ENCODE measurements around the gene GLT1D1. TPM values are rescaled to one million over a fixed set of nuclear protein-coding genes. Genes with fewer than 3 reads are reported as not detected.

Gene GLT1D1
- total RNA-seq, 4 donors from 2014 or later: not detected

GRCh38 chr12:128947209-128947608 is 93.9 kb downstream of the GLT1D1 start:
- Histone ChIP-seq H3K36me3 (no peaks in the 10 kb centered on the region), H3K27me3 (no peaks in the 10 kb centered on the region), H3K9me3 (no peaks in the 10 kb centered on the region), H3K27ac (no peak overlapping the region), H3K4me1 (no peaks in the 10 kb centered on the region), H3K4me3 (no peak overlapping the region)
- DNase-seq: no peak
- TF ChIP-seq, protein P1, sequence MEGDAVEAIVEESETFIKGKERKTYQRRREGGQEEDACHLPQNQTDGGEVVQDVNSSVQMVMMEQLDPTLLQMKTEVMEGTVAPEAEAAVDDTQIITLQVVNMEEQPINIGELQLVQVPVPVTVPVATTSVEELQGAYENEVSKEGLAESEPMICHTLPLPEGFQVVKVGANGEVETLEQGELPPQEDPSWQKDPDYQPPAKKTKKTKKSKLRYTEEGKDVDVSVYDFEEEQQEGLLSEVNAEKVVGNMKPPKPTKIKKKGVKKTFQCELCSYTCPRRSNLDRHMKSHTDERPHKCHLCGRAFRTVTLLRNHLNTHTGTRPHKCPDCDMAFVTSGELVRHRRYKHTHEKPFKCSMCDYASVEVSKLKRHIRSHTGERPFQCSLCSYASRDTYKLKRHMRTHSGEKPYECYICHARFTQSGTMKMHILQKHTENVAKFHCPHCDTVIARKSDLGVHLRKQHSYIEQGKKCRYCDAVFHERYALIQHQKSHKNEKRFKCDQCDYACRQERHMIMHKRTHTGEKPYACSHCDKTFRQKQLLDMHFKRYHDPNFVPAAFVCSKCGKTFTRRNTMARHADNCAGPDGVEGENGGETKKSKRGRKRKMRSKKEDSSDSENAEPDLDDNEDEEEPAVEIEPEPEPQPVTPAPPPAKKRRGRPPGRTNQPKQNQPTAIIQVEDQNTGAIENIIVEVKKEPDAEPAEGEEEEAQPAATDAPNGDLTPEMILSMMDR (IDR thresholded peaks at IDR 0.05): no peak
- no peak for TF ChIP-seq POLR2A (IDR thresholded peaks at IDR 0.05)

DNA sequence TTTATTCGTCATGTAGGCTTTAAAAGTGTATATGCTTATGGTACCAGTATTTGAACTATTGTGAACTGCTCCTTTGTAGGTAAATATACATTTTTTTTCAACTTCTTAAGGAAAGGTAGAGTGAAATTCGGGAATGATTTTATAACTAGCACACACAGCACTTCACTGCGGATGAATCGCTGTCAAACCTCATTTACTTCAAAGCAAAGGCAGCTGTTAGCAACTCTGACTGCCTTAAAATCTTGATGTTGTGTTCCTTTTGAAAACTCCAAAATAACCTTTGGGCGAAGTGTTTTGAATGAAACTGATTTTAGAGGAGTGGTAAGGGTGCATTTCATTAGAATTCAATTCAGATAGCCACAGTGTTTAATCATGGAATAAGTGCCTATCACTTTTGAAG is 95.8 kb downstream of the GLT1D1 start:
- no peak overlapping the region for H3K4me3 ChIP-seq
- TF ChIP-seq POLR2A (IDR thresholded peaks at IDR 0.05): no peak
- TF ChIP-seq, protein P1 (IDR thresholded peaks at IDR 0.05): no peak

DNA sequence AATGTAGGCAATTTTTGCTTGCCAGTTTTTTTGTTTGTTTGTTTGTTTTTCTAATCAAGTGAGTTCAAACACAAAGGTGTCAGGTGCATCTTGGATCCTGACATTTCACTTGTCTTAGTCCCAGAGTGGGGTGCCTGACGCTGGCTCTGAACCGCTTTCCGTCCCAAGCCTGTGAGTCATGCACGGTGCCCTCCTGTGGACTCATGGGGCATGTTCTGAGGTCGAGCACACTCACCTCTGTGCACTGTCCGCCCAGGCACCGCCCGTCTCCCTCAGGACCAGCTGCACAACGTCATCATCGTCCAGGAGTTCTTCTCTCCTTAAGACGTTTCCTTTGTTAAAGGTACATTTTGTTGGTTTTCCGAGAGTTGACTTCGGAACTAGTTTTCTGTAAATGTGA is 98.2 kb downstream of the GLT1D1 start:
- Histone ChIP-seq H3K9me3 (no peaks in the 10 kb centered on the region), H3K4me3 (no peak overlapping the region), H3K27ac (no peak overlapping the region), H3K4me1 (no peaks in the 10 kb centered on the region), H3K36me3 (no peaks in the 10 kb centered on the region), H3K27me3 (no peaks in the 10 kb centered on the region)
- TF ChIP-seq, protein P1 (IDR thresholded peaks at IDR 0.05): no peak
- TF ChIP-seq POLR2A (IDR thresholded peaks at IDR 0.05): no peak
- DNase-seq: no peak

More for the DNA sequence above, 95.8 kb downstream of the GLT1D1 start:
- Histone ChIP-seq H3K4me1 (no peaks in the 10 kb centered on the region), H3K27me3 (no peaks in the 10 kb centered on the region), H3K27ac (no peak overlapping the region), H3K36me3 (no peaks in the 10 kb centered on the region), H3K9me3 (no peaks in the 10 kb centered on the region)
- no peak for DNase-seq

DNA sequence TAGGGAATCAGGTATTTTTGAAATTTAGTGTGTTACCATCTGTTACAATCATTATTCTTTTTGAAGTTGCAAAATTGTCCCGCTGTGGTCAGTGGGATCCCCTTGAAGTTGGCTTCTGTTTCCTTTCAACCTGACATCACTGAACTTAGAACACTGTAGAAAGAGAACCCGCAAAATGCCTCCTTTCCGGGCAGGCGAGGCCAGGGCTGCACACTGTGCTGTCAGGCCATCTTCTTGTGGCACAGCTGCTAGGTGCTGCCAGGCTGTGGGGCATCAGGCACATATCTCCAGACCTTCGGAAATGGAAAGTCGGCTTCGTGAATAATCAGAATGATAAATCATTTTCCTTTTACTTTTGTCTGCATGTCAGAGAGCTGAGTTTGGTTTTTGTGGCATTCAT is 103.5 kb downstream of the GLT1D1 start:
- no peaks in the 10 kb centered on the region for H3K4me1 ChIP-seq
- H3K4me3 ChIP-seq: no peak overlapping the region
- no peak for DNase-seq
- H3K27me3 ChIP-seq: no peaks in the 10 kb centered on the region
- H3K36me3 ChIP-seq: no peaks in the 10 kb centered on the region
- TF ChIP-seq, protein P1 (IDR thresholded peaks at IDR 0.05): no peak
- no peak for TF ChIP-seq POLR2A (IDR thresholded peaks at IDR 0.05)
- no peaks in the 10 kb centered on the region for H3K9me3 ChIP-seq
- no peak overlapping the region for H3K27ac ChIP-seq

DNA sequence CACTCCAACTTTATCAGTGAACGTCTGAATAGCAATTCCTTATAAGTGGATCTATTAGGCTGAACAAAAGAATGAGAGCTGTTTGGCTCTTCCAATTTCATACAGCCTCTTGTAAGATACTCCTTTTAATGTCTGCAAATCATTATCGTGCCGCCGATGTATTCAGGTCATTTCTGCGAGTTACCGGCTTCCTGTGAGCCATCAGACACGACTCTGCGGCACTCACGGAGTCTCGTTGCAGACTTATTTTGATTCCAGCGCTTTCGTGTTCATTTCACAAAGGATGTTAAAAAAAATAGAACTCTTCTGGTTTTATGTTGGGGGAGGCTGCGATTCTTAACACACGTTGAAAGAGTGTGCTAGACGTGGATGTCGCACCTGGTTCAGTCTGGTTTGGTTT is 106.6 kb downstream of the GLT1D1 start:
- no peak for DNase-seq
- H3K27me3 ChIP-seq: no peaks in the 10 kb centered on the region
- no peak overlapping the region for H3K27ac ChIP-seq
- no peaks in the 10 kb centered on the region for H3K4me1 ChIP-seq
- H3K9me3 ChIP-seq: no peaks in the 10 kb centered on the region
- H3K36me3 ChIP-seq: no peaks in the 10 kb centered on the region
- TF ChIP-seq, protein P1 (IDR thresholded peaks at IDR 0.05): no peak
- TF ChIP-seq POLR2A (IDR thresholded peaks at IDR 0.05): no peak
- H3K4me3 ChIP-seq: no peak overlapping the region

- Histone ChIP-seq H3K4me3 (no peak overlapping the region), H3K36me3 (no peaks in the 10 kb centered on the region), H3K27me3 (no peaks in the 10 kb centered on the region), H3K4me1 (no peaks in the 10 kb centered on the region), H3K9me3 (no peaks in the 10 kb centered on the region), H3K27ac (no peak overlapping the region)
- TF ChIP-seq POLR2A (IDR thresholded peaks at IDR 0.05): no peak
- TF ChIP-seq, protein P1 (IDR thresholded peaks at IDR 0.05): no peak
- no peak for DNase-seq
These were observed 108.1 kb downstream of the GLT1D1 start for GRCh38 chr12:128961308-128961902.

Data from Peyer's patch (tissue), 4 donors.